ENCODE measurements around the gene RFNG. TPM values are rescaled to one million over a fixed set of nuclear protein-coding genes. Genes with fewer than 3 reads are reported as not detected.
A peak's percentile ranks its signal among the peaks of the same experiment; 100 is the strongest.

The RFNG gene
- total RNA-seq, 1 donor from 2014 or later = 26.3 TPM

DNA sequence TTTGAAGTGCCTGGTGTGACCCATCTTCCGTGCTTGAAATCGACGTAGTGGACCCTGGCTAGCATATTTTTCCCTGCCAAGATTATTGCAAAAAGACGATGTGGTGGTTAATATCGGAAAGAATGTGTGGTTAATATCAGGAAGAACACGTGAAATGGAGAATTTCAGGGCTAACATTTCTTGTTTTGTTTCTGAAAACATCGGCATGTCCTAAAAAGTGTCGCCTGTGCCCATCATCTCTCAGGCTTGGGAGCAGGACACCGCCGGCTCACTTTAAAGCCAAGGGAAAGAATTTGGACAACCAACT, 13.8 kb downstream of the RFNG start:
- H3K4me3 ChIP-seq (ENCODE audit: low read depth, low read length) = peak overlapping the region; percentile 69
- no peaks in the 10 kb centered on the region for H3K27me3 ChIP-seq (ENCODE audit: control insufficient read depth, insufficient read depth, low read length)
- DNase-seq (ENCODE audit: low read depth) = no peak
- H3K36me3 ChIP-seq (ENCODE audit: control insufficient read depth, insufficient read depth, low read length) = peaks cover 7% of the 10 kb centered on the region
- TF ChIP-seq, protein P1, sequence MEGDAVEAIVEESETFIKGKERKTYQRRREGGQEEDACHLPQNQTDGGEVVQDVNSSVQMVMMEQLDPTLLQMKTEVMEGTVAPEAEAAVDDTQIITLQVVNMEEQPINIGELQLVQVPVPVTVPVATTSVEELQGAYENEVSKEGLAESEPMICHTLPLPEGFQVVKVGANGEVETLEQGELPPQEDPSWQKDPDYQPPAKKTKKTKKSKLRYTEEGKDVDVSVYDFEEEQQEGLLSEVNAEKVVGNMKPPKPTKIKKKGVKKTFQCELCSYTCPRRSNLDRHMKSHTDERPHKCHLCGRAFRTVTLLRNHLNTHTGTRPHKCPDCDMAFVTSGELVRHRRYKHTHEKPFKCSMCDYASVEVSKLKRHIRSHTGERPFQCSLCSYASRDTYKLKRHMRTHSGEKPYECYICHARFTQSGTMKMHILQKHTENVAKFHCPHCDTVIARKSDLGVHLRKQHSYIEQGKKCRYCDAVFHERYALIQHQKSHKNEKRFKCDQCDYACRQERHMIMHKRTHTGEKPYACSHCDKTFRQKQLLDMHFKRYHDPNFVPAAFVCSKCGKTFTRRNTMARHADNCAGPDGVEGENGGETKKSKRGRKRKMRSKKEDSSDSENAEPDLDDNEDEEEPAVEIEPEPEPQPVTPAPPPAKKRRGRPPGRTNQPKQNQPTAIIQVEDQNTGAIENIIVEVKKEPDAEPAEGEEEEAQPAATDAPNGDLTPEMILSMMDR (IDR thresholded peaks at IDR 0.05; ENCODE audit: insufficient read depth, low read length, severe bottlenecking) = no peak
- FAIRE-seq = no peak

DNA sequence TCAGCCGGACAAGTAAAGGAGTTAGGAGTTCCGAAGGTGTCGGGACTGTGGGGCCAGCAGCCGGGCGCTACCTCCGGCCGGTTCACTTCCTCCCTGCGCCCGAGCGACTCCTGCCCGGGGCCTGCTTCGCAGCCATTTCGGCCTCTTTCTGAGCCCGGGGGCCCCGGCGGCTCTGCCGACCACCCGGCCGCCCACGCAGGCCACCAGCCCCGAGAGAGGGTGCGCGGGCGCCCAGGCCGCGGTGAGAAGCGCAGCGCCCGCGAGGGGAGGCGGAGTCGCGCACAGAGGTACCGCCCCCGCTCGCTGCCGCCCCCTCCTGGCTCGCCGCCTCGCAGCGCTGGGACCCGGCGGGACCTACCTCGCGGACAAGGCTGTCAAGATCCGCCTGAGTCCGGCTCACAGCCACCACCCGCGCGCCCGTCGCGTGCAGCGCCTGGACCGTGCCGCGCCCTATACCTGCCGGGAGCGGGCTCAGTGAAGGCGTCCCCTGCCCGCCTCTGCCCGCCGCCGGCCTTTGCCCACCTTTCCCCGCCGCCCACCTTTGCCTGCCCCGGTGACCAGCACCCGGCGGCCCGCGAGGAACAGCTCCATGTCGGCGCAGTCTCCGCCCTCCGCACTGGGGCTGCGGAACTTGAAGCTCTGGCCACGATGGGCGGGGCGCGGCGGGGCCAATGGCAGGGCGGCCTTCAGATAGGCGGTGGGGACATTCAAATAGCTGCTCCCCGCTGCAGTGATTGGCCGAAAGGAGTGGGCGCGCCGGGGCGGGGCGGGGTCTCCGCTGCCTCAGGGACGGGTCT, 14.3 kb downstream of the RFNG start, which contains the start of gene DCXR:
DCXR (minus strand) TSS at position 606 of the 797 bp plus-strand sequence; CDS start at position 591, 15 bp downstream.
- TF ChIP-seq, protein P1 (IDR thresholded peaks at IDR 0.05; ENCODE audit: insufficient read depth, low read length, severe bottlenecking) = peak; percentile 86
- H3K4me3 ChIP-seq (ENCODE audit: low read depth, low read length) = peak within 1 kb of the TSS; percentile 69
- DNase-seq (ENCODE audit: low read depth) (peak; percentile 88), FAIRE-seq (no peak)
- H3K27me3 ChIP-seq (ENCODE audit: control insufficient read depth, insufficient read depth, low read length) = no peaks in the 10 kb centered on the region
- peaks cover 7% of the 10 kb centered on the region for H3K36me3 ChIP-seq (ENCODE audit: control insufficient read depth, insufficient read depth, low read length)

GRCh38 chr17:82036634-82037091, 14.9 kb downstream of the RFNG start:
- no peaks in the 10 kb centered on the region for H3K27me3 ChIP-seq (ENCODE audit: control insufficient read depth, insufficient read depth, low read length)
- TF ChIP-seq, protein P1 (IDR thresholded peaks at IDR 0.05; ENCODE audit: insufficient read depth, low read length, severe bottlenecking) = no peak
- DNase-seq (ENCODE audit: low read depth) (no peak), FAIRE-seq (no peak)
- H3K36me3 ChIP-seq (ENCODE audit: control insufficient read depth, insufficient read depth, low read length) = peaks cover 7% of the 10 kb centered on the region
- peak overlapping the region; percentile 69 for H3K4me3 ChIP-seq (ENCODE audit: low read depth, low read length)

DNA sequence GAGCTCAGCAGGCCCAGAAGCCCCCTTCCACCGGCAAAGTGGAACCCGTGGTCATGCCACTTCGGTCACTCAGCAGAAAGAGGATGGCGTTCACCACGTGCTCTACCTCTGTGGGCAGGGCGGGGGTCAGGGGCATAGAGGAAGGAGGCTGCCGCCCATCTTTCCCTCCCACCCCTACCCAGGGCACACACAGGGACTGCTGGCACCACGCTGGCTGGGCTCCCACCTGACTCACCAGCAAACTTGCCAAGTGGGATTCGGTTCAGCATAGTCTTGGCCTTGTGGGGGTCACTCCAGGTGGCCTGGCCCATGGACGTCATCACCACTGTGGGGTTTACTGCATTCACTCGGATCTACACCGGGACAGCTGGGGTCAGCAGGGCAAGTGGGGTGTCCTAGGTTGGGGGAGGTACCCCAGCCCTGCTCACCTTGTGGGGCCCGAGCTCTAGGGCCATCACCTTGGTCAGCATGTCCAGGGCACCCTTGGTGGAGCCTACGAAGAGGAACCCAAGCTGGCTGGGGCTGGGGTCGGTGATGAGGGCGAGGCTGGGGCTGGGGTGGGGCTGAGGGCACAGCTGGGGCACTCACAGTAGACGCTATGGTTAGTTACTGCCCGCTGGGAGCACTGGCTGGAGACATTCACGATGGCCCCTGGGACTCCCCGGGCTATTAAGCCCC, 15.5 kb downstream of the RFNG start:
- Histone ChIP-seq H3K4me3 (ENCODE audit: low read depth, low read length) (peak overlapping the region; percentile 69), H3K27me3 (ENCODE audit: control insufficient read depth, insufficient read depth, low read length) (no peaks in the 10 kb centered on the region), H3K36me3 (ENCODE audit: control insufficient read depth, insufficient read depth, low read length) (peaks cover 7% of the 10 kb centered on the region)
- TF ChIP-seq, protein P1 (IDR thresholded peaks at IDR 0.05; ENCODE audit: insufficient read depth, low read length, severe bottlenecking) = no peak
- DNase-seq (ENCODE audit: low read depth) (no peak), FAIRE-seq (no peak)

GRCh38 chr17:82035488-82035887, 16.1 kb downstream of the RFNG start:
- H3K27me3 ChIP-seq (ENCODE audit: control insufficient read depth, insufficient read depth, low read length) = no peaks in the 10 kb centered on the region
- FAIRE-seq (no peak), DNase-seq (ENCODE audit: low read depth) (no peak)
- TF ChIP-seq, protein P1 (IDR thresholded peaks at IDR 0.05; ENCODE audit: insufficient read depth, low read length, severe bottlenecking) = no peak
- H3K4me3 ChIP-seq (ENCODE audit: low read depth, low read length) = no peak overlapping the region
- H3K36me3 ChIP-seq (ENCODE audit: control insufficient read depth, insufficient read depth, low read length) = peaks cover 7% of the 10 kb centered on the region
